Measurements from ENCODE around the gene PTH2R.
"Not testable (repeated sequence)": the region's sequence is repeated elsewhere in the genome, so short reads cannot be mapped to it uniquely, and the experiment has no call there.

Gene PTH2R

DNA sequence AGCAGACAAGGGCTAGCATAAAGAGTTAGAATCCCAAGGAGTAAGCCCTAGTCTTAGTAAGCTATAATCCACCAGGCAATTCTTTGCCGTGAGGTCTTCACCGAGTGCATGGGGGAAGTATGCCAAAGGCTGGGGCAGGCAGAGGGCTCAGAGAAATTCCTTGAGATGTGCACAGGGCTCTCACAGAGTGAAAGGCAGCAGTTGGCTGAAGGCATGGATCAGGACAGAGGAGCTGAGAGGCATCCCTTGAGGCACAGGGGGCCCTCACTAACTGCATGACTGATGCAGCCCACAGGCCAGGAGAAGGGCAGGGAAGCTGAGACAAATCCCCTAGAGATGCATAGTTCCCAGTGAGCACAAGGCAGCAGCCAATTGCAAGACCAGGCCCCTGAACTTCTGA is 34.1 kb downstream of the PTH2R start:
- TF ChIP-seq, protein P1, sequence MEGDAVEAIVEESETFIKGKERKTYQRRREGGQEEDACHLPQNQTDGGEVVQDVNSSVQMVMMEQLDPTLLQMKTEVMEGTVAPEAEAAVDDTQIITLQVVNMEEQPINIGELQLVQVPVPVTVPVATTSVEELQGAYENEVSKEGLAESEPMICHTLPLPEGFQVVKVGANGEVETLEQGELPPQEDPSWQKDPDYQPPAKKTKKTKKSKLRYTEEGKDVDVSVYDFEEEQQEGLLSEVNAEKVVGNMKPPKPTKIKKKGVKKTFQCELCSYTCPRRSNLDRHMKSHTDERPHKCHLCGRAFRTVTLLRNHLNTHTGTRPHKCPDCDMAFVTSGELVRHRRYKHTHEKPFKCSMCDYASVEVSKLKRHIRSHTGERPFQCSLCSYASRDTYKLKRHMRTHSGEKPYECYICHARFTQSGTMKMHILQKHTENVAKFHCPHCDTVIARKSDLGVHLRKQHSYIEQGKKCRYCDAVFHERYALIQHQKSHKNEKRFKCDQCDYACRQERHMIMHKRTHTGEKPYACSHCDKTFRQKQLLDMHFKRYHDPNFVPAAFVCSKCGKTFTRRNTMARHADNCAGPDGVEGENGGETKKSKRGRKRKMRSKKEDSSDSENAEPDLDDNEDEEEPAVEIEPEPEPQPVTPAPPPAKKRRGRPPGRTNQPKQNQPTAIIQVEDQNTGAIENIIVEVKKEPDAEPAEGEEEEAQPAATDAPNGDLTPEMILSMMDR (IDR thresholded peaks at IDR 0.05; ENCODE audit: low read length, missing control alignments): no peak
- no peak for DNase-seq (ENCODE audit: low read depth)
- H3K4me3 ChIP-seq (replicated peaks; ENCODE audit: low read depth, low read length): no peak overlapping the region

- H3K4me3 ChIP-seq (replicated peaks; ENCODE audit: low read depth, low read length): no peak overlapping the region
- TF ChIP-seq, protein P1 (IDR thresholded peaks at IDR 0.05; ENCODE audit: low read length, missing control alignments): no peak
- no peak for DNase-seq (ENCODE audit: low read depth)
Measured at GRCh38 chr2:208441951-208442350, 35.4 kb downstream of the PTH2R start.

DNA sequence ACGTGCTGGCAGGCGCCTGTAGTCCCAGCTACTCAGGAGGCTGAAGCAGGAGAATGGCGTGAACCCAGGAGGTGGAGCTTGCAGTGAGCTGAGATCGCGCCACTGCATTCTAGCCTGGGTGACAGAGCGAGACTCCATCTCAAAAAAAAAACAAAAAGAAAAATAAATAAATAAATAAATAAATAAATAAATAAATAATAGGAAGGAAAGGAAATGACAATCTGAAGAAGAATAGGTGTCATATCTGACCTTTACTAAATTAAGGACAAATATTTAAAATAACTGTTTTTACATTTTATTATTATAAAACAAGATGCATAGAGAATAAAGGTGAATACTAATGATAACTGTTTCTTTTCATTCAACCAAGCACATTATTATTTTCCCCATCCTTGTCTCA is 40.9 kb downstream of the PTH2R start:
- H3K4me3 ChIP-seq (replicated peaks; ENCODE audit: low read depth, low read length); DNase-seq (ENCODE audit: low read depth): not testable (repeated sequence)

DNA sequence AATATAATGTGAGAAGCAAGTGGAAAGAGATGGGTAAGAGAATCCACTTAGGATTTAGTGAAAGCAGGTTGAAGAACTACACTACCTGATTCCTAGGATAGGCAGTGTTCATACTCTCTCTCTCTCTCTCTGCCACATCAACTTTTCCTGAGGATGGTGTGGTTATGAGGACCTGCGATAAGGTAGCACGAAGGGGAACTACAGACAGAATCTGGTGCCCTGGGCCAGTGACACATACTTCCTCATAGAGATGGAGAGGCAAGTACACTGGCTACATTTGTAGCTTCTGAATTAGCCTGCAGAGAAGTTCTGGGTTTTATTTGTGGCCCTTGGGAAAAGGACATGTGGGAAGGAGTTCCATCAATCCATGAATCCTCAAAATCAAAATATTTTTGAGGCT is 44.5 kb downstream of the PTH2R start:
- TF ChIP-seq, protein P1 (IDR thresholded peaks at IDR 0.05; ENCODE audit: low read length, missing control alignments): no peak
- no peak overlapping the region for H3K4me3 ChIP-seq (replicated peaks; ENCODE audit: low read depth, low read length)
- no peak for DNase-seq (ENCODE audit: low read depth)

- no peak overlapping the region for H3K4me3 ChIP-seq (replicated peaks; ENCODE audit: low read depth, low read length)
- DNase-seq (ENCODE audit: low read depth): no peak
- TF ChIP-seq, protein P1 (IDR thresholded peaks at IDR 0.05; ENCODE audit: low read length, missing control alignments): no peak
Measured at GRCh38 chr2:208454861-208455260, 48.3 kb downstream of the PTH2R start.

DNA sequence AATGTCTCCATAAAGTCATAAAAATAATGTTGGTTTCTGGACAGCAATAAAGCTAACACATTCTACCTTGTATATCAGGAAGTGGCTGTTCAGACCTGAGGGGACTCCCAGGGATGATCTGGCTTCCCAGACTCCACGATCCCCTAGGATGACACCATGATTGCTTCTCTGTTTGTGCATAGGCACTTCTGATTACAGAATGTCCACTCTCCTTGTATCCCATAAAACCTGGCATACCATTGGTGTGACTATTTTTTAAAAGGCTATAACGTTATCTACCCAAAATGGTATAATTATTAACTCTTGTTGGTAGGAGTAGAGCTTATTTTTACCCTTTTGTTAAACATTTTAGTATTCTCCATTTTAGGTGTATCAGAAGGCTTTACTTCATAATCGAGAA is 57.1 kb downstream of the PTH2R start:
- no peak overlapping the region for H3K4me3 ChIP-seq (replicated peaks; ENCODE audit: low read depth, low read length)
- TF ChIP-seq, protein P1 (IDR thresholded peaks at IDR 0.05; ENCODE audit: low read length, missing control alignments): no peak
- DNase-seq (ENCODE audit: low read depth): no peak

DNA sequence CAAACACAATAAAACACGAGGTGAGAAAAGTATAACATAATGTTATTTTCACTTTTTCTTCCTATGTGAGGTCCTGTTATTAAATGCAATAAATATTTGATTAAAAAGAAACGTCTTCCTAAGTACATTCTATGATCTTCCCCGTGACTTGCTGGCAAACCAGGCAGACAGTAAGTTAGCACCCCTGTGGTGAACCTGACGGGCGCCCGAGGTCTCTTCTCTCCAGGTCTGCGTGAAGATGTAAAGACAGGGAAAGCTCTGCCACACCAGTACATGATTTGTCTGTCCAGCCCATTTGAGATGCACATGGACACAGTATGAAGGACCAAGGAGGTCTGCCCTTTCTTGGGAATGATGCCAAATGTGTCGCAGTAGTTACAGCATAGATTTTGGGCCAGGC is 57.6 kb downstream of the PTH2R start:
- DNase-seq (ENCODE audit: low read depth): no peak
- no peak overlapping the region for H3K4me3 ChIP-seq (replicated peaks; ENCODE audit: low read depth, low read length)
- TF ChIP-seq, protein P1 (IDR thresholded peaks at IDR 0.05; ENCODE audit: low read length, missing control alignments): no peak

Data from fibroblast of pulmonary artery (primary cell).